GM19023 (cell line): ENCODE measurements around the gene PRSS21.

Experiments
- ATAC-seq: cut with Tn5 transposase; IDR thresholded peaks from one replicate; pipeline ENCODE4 v1.9.1; 2021; ENCODE audit warnings: mild to moderate bottlenecking, moderate library complexity; ENCODE audit not compliant: unreplicated experiment

Gene PRSS21, protein sequence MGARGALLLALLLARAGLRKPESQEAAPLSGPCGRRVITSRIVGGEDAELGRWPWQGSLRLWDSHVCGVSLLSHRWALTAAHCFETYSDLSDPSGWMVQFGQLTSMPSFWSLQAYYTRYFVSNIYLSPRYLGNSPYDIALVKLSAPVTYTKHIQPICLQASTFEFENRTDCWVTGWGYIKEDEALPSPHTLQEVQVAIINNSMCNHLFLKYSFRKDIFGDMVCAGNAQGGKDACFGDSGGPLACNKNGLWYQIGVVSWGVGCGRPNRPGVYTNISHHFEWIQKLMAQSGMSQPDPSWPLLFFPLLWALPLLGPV

DNA sequence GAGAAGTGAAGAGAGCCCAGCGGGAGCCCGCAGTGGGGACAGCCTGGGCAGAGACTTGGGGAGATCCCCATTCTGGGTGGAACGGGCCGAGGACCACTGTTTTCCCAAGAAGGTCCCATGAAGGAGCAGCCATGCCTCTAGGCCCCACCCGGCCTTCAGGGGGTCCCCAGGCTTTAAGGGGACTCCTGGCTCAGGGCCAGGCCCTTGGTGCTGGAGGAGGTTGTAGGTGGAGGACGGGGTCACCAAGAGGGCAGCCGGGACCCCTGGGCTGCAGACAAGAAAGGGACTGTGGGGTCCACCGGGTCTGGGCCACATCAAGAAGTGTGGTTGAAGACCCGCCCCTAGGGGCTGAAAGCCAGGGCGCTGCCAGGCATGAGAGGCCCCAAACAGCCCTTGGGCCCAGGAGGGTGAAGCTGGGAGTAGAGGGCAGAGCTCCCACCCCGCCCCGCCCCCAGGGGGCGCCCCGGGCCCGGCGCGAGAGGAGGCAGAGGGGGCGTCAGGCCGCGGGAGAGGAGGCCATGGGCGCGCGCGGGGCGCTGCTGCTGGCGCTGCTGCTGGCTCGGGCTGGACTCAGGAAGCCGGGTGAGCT, at the start of gene PRSS21:
Gene PRSS21, plus strand, starts transcription at position 487 of the 589 bp plus-strand sequence. Its CDS starts 32 bp downstream, at position 519.
- ATAC-seq, result no peak

DNA sequence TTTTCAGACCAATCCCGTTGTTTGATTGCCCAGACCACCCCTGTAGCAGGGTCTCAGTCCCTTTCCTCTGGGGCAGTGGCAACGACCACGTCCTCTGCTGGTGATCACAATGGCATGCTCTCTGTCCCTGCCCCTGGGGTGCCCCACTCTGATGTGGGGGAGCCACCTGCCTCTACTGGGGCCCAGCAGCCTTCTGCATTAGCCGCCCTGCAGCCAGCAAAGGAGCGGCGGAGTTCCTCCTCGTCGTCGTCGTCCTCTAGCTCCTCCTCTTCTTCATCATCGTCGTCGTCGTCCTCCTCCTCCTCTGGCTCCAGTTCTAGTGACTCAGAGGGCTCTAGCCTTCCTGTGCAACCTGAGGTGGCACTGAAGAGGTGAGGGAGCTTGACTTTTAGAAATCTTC, 49.1 kb upstream of the PRSS21 start:
- ATAC-seq, result no peak

DNA sequence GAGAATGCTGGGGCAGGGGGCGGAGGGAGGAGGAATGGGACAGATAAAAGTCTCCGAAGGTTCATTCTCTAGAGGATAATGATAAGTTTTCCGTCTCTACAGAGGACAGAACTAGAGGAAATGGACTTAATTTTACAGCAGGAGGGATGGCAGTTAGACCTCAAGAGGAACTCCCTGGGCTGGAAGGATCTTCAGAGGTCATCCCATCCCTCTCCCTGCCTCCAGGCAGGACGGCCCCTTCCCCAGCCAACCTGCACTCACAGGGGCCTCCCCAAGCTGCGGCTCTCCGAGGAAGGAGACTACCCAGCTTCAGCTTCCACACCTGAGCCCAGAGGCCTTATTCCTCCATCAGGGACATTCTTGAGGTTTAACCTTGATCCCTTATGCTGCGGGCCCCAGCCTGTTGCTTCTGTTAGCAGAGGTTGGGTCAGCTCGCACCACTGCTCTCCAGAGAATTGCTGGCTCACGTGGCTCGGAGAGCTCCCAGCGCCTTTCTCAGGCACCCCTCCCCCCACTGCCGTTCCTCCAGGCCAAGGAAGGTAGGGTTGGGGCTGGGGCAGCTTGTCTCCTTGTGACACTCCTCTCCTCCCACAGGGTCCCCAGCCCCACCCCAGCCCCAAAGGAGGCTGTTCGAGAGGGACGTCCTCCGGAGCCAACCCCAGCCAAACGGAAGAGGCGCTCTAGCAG, 48.5 kb upstream of the PRSS21 start:
- no peak for ATAC-seq

DNA sequence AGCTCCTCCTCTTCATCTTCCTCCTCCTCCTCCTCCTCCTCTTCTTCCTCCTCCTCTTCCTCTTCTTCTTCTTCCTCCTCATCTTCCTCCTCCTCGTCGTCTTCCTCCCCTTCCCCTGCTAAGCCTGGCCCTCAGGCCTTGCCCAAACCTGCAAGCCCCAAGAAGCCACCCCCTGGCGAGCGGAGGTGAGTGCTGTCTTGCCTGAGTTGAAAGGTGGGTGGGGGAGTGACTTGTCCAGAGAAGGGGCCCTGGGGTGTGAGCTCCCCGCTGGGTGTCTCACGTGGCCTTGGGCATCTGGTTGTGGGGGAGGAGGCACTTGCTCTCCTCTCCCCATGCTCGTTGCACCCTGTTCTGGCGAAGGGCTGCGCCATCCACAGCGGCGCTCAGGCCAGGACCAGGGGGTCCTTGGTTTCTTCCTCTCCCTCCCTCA, 47.9 kb upstream of the PRSS21 start:
- ATAC-seq, result no peak

DNA sequence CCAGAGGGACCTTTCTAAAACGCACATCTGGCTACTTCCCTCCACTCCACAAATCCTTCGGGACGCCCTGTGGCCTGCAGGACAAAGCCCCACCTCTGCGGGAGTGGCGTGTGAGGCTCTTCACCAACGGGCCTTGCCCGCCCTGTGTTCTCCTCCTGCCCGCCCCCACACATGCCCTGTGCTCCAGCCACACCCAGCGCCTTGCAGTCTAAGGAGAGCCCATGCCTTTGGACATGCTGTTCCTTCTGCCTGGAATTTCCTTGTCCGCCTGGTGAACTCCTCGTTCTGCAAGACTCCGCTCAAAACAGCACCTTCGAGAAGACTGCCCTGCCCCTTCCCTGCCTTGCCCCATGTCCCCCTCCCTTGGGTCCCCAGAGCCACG, 47.4 kb upstream of the PRSS21 start:
- ATAC-seq, result no peak

DNA sequence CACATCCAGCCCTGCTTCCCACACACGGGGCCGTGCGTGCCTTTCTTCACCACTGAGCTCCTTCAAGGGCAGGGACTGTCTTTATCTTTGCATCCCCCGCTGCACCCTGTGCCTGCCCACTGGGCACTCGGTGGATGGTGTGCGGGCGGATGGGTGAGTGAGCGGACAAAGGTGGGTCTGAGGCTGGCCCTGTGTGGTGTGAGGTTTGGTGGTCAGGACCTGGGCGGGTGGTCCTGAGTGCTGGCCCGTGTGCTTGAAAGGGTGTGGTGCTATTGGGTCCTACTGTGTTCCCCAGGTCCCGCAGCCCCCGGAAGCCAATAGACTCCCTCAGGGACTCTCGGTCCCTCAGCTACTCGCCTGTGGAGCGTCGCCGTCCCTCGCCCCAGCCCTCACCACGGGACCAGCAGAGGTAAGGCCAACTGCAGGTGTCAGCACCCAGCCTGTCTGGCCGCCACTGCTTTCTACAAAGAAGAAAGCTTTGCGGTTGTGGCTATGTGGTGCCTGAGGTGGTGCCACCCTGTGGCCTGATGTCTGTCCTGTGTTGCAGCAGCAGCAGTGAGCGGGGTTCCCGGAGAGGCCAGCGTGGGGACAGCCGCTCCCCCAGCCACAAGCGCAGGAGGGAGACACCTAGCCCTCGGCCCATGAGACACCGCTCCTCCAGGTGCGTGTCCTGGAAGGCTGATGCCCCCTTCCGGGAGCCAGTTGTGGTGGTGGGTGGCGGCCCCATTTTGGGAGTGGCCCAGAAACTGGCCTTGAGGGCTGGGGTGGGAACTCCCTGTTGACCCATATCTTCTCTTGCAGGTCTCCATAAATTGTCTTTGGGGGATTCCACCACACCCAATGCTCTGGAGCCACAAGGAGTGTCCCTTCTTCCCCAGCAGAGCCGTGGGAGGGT, 46.7 kb upstream of the PRSS21 start:
- no peak for ATAC-seq

DNA sequence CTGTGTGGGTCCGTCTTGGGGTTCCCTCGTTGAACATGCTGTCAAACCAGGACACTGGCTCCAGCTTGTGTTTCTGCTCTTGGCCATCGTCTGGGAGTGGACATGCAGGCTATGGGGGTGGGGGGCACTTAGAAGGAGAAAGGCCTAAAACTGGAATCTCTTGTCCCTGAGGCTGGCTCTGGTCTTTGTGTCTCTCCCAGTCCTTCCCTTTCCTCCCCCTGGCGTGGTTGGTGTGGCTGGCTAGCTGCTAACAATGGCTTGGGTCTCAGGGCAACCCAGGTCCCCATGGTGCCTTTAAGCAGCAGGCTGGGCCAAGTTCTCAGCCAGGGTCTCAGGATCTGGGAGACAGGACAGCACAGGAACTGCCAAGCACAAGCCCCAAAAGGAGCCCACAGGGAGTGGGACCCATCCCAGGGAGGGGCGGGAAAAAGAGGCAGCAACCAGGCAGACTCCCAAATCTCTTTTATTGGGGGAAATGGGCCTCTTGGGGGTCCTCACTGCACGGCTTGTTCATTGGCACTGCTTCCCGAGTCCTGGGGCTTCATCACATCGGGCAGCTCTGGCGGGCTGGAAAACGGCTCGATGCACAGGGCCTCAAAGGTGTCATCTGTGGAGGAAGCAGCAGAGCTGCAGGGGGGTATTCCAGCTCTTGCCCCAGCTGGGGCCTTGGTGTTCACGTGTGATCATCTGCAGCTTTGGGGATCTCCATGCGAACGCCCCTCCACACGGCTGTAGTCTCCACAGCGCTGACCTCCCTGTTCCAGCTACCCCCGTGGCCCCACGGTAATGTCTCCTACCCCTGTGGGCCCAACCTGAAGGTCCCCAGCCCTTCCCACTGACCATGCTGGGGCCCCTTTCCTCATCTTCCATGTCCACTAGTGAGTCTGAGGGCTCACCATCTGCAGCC, 45.3 kb upstream of the PRSS21 start:
- ATAC-seq, result no peak

DNA sequence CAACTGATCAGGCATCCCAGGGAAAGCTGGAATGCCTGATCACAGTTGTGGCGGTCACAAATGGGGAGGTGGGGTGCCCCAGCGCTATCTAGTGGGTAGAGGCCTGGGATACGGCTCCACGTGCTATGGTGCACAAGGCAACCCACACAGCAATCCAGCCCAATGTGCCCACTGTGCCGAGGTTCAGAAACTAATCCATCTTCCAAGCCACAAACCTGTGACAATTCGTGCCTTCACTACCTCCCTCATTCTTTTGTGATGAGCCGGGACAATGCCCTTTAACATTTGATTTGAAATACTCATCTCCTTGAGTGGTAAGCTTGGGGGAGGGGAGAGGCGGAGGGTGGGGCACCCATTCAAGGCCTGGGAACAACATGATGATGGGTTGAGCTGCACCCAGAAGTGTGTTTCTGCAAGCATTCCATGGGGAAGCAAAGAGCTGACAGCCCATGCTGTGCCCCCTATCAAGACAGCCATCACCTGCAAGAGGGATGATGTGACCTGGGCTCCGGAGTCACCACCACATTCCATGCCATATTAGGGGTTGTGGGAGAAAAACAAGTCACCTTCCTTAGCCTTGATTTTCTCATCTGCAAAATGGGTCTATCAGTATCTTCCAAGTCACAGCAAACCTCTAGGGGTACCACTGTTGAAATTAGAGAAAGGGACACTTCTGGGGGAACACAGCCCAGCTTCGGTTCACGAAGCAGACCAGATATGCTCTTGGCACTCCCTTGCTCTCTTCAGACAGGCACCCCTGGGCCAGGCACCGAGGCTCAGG, 43.7 kb upstream of the PRSS21 start:
- ATAC-seq, result no peak

DNA sequence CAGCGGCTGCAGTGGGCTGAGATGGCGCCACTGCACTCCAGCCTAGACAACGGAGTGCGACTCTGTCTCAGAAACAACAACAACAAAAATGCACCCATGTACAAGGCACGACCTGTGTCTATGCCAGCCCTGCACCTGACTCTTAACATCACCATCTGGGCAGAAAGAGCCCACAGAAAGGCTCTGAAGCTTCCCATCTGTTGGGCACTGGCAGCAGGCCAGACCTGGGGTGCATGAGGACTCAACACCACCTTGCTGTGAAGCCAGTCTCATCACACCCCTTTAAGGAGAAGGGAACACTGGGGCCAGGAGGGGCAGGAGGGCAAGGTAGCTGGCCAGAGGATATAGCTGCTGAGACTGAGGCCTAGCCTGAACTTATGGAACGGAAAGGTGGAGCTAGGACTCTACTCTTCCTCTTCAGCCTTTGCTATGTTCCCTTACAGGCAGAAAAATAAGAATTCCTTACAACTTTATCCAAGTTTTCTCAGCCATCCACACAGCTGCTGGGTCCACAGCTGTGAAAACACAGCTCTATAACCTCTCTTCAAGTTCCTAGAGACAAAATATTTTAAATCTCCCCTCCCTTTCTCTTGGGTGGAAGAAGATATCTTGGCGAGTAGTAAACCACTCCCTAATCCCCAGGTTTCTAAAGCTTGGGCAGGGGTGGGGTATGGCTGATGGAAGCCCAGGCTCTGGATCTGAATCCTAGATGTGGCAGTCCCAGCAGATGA, 42.7 kb upstream of the PRSS21 start:
- ATAC-seq, result no peak

DNA sequence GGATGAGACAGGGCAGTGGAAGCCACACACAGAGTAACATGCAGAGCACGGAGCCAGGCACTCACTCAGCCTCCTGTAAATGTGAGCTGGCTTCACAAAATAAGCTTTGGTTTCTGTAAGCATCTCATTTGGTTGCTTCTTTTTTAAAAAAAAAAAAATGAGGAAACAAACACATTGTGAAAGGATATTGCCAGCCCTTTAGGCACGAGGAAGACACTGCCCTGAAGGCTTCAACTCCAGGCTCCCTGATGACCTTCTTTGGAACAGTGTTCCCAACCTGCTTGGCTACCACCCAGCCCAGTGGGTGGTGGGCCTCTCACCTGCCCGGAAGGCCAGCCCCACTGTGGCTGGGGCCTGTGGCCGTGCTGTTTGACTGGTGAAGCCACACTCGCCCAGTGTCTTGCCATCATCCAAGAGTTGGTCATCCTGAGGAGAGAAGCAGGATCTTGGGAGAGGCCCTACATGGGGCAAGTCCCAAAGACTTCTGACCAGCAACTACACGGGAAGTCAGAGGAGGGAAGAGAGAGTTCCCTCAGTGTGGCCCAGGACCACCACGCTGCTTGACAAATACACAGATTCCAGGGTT, 41.8 kb upstream of the PRSS21 start:
- no peak for ATAC-seq

DNA sequence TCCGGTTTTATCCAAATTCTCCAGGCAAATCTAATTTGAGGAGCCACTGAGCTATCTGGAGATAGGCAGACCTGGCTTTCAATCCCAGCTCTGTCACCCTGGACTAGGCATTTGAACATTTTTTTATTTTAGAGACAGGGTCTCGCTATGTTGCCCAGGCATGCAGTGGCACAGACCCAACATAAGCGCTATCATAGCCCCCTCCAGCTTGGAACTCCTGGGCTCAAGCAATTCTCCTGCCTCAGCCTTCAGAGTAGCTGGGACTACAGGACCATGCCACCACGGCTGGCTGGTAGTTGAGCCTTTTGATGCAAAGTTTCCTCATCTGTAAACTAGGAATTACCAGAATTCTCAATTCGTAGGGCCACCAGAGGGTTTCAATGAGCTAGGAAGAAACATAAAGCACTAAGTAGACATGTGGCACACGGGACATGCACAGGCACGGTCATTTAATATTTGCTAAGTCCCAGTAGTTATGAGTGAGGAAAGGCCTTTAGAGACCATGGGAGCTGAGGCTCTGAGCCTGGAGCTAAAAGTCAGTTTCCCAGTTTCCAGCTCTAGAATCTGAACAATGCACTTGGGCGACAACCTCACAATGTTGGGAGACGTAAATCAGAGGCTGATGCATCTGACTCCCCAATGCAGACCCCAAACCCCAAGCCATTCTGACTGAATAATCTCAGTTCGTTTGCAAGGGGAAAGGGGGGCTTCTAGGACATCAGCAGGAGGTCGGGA, 41.1 kb upstream of the PRSS21 start:
- no peak for ATAC-seq

DNA sequence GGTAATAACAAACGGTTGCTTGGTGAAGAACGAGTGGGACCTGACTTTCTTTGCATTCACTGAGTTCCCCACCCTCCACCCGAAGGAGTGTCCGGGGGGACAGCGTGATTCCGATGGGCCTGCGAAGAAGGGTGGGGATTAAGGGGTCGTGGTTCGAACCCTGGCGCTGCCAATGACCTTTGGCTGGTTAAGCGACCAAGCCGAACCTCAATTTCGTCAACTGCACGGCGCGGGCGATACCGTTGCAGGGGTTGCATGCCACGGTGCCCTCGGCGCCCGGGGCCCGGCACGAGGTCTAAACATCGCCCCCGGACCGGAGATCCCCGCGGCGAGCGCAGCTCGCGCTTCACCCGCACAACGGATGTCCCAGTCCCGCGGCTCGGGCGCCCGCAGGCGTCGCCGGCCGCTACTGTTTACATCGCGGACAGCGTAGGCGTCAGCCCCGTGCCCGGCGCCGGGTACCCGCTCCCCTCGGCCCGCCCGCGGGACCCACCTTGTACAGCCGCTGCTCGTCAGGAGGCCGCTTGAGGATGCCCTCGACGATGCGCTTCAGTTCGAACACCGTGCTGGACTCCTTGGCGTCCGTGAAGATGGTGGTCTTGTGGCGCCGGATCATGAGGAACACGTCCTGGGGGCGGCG, 40.4 kb upstream of the PRSS21 start:
- ATAC-seq, result peak; percentile 33

DNA sequence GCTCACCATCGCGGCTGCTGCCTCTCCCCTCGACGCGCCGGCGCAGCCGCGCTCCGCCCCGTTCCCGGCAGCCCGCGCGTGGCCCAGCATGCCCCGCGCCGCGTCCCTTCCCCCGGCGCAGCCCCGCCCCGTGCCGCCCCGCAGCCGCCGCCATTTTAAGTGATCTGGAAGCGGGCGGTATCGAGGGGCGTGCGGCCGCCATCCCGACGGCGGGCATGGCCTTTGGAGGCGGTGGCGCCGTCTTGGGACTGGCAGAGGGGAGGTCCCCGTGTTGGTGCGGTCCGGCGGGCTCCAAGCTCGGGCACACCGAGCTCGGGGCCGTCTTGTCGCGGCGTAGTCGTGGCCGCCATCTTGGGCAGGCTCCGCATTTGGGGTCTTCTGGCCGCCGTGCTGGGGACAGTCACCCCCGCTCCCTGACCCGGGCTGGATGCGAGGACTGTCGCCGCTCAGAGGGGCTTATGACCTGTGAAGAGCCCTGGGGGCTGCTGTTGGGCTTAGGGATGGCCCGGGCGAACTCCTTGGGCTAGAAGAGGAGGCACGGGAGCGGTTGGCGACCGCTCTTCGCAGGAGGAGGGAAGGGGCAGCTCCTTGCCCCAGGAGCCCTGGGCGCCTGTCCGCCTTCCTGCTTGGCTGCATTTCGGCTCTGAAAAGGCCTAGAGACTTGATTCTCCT, 39.7 kb upstream of the PRSS21 start, which contains the start of gene ELOB:
Gene ELOB, minus strand, starts transcription at position 50 of the 672 bp plus-strand sequence. Its CDS starts 41 bp downstream, at position 9.
- peak; percentile 72 for ATAC-seq

DNA sequence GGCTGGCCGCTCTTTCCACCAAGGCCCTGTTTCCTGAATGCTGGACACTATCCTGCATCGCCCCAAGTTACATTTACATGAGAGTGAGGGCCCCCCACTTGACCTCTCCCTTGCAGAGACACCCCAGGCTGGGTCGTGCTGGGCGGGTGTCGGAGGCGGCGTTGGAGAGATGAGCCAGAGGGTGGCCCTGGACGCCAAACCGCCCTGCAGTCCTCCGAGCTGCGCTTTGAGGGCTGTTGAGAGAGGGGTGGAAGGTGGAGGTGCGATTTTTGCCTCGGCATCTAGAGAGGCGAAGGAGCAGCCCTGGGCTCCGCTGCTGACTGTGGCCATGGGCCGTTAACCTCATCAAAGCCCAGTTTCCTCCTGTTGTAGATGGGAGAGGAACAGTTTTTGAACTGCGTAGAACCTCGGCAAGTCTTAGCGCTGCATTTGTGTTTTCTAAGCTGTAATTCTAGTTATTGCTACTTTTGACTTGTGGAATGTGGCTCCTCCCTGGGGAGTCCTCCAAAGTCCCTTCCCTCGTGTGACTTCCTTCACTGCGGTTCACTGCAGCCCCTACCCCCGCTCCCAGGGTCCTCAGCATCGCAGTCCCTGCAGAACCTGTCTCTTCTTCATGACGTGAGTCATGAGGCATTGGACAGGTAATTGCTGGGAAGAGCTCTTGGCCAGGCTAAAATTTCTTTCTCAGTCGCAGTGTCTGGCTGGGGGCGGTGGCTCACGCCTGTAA, 39.0 kb upstream of the PRSS21 start:
- ATAC-seq, result peak; percentile 12

DNA sequence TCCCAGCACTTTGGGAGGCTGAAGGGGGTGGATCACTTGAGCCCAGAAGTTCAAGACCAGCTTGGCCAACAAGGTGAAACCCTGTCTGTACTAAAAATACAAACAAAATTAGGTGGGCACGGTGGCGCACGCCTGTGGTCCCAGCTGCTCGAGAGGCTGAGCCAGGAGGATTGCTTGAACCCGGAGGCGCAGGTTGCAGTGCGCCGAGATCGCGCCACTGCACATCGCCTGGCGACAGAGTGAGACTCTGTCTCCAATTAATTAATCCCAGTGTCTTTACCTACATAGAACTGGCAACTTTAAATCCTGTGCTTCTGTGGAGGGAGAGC, 38.4 kb upstream of the PRSS21 start:
- ATAC-seq, result no peak
